Right lobe of liver (tissue), 6 donors: ENCODE results near the gene ADSS1. TPM values are rescaled to one million over a fixed set of nuclear protein-coding genes. Genes with fewer than 3 reads are reported as not detected.

ENCODE experiments used
- ATAC-seq, 4 donors: fragments of 200-7000 bp; cut with Tn5 transposase; one replicate each; pipeline ENCODE4 v1.9.1; 2020; ENCODE audit warnings: mild to moderate bottlenecking in 4 of 4, moderate library complexity in 4 of 4
- DNase-seq, 3 donors: peaks; one replicate each; pipeline ENCODE4 v3.0.0-alpha.2; 2020
- H3K27ac ChIP-seq, 3 donors: fragments of 200-600 bp; one replicate each; pipeline ENCODE4 v1.8.0; 2022
- H3K27me3 ChIP-seq, 2 donors: fragments of 200-600 bp; one replicate each; pipeline ENCODE4 v1.8.0; 2022
- H3K36me3 ChIP-seq, 4 donors: fragments of 200-600 bp; sonication (generic) in 1 of 4; one replicate each; pipeline versions ENCODE4 v1.5.1 to v1.8.0; 2017 to 2022; ENCODE audit warnings: control low read depth in 1 of 4
- H3K4me1 ChIP-seq, 4 donors: fragments of 200-600 bp; sonication (generic) in 1 of 4; one replicate each; pipeline versions ENCODE4 v1.5.1 to v1.8.0; 2017 to 2022; ENCODE audit warnings: control low read depth in 1 of 4
- H3K4me3 ChIP-seq, 3 donors: fragments of 200-600 bp; one replicate each; pipeline ENCODE4 v1.8.0; 2022
- H3K9me3 ChIP-seq, 4 donors: fragments of 200-600 bp; sonication (generic) in 1 of 4; one replicate each; pipeline versions ENCODE4 v1.5.1 to v1.8.0; 2017 to 2022; ENCODE audit warnings: control low read depth in 1 of 4
- POLR2A ChIP-seq: fragments of 450-650 bp; IDR thresholded peaks from one replicate; pipeline ENCODE4 v1.6.1; 2017; ENCODE audit warnings: antibody characterized with exemption, mild to moderate bottlenecking
- WGBS: methylation state at CpG from one replicate; pipeline ENCODE4 v1.1.6; 2018; ENCODE audit warnings: low coverage, low lambda C conversion rate; ENCODE audit not compliant: insufficient coverage; ENCODE audit errors: missing lambda C conversion rate; 5-methylcytosine and 5-hydroxymethylcytosine counted together
- intact Hi-C, 2 donors: fragments of 100-400 bp; cut with DNase I; formaldehyde crosslinking; loops; one replicate each; pipeline versions ENCODE4 v1.11.2 to v1.14.1; 2022
- total RNA-seq, 6 experiments: library from RNA; depleted of rRNA in 2 of 6; stranded (reverse); fragments of >200 nt in 2 of 6; fragmentation: NEBNext Ultra II Directional in 3 of 6; extraction: Animal tissue kit (Norgen Biotek cat#: 25700) in 3 of 6; gene quantifications; one replicate each; pipeline versions ENCODE4 v1.1.0 to v1.2.4, GENCODE V29; 2016 to 2023
- TF ChIP-seq, protein P1 (sequence below), 4 donors: fragments of 200-600 bp in 3 of 4; fragments of 450-650 bp in 1 of 4; IDR thresholded peaks; one replicate each; pipeline versions ENCODE4 v1.5.1 to v1.8.0; 2016 to 2022; ENCODE audit warnings: antibody characterized with exemption in 4 of 4, mild to moderate bottlenecking in 2 of 4
- donor health status: DM: no; HTN: yes; CAD: no.
- donor health status: DM: no; HTN: no; CAD: no.
- donor health status: DM: no; HTN: no; CAD: no.
- donor health status: DM: no; HTN: yes; CAD: no.
- donor health status: DM: no; HTN: yes; CAD: no.

ADSS1 gene
- total RNA-seq, 6 experiments from 2014 or later, result 8.1 to 50.5 (median 36.8) TPM

DNA sequence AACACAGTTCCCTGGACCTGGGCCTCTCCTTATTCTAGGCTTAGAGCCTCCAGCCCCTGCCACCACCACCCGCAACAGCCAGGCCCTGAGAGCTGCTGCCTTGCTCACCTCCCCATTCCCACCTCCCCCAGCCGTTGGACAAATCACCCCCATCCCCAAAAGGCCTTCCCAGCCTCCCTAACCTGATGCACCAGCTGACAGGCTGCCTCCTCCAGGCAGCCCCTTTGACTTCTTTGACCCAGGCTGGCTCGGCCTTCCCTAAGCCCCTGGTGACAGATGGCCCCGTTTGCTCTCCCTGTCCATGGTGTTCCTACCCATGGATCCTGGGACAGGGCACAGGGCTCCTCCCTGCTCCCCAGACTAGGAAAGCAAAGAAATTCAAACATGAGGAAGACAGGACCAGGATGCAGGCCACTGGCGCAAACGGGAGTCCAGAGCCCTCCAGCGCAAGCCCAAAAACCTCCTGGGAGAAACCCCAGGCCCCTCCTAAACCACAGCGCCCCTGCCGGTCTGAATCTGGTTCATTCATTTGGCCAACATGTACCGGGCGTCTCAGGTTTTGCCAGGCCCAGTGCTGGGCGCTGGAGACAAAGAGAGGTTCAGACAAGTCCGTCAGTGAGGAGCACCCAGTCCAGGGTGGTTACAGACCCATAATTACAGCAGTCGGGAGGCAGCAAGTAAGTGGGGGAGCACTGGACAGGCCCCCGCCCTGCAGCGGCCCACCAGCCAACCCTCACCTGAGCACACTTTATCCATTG is 69.1 kb downstream of the ADSS1 start:
- WGBS, result 63% methylated on average over 11 of the region's 16 CpGs
- Histone ChIP-seq H3K4me1 (peaks cover 0 to 69% (median 36%) of the 10 kb centered on the region in 4 donors), H3K9me3 (no peaks in the 10 kb centered on the region), H3K4me3 (peak overlapping the region in 1 of 3 donors; percentile 69), H3K27me3 (no peaks in the 10 kb centered on the region), H3K36me3 (peaks cover 0 to 3% (median 0%) of the 10 kb centered on the region in 4 donors), H3K27ac (peak overlapping the region in 2 of 3 donors; percentile 64 to 67)
- TF ChIP-seq POLR2A, result no peak
- TF ChIP-seq, protein P1, sequence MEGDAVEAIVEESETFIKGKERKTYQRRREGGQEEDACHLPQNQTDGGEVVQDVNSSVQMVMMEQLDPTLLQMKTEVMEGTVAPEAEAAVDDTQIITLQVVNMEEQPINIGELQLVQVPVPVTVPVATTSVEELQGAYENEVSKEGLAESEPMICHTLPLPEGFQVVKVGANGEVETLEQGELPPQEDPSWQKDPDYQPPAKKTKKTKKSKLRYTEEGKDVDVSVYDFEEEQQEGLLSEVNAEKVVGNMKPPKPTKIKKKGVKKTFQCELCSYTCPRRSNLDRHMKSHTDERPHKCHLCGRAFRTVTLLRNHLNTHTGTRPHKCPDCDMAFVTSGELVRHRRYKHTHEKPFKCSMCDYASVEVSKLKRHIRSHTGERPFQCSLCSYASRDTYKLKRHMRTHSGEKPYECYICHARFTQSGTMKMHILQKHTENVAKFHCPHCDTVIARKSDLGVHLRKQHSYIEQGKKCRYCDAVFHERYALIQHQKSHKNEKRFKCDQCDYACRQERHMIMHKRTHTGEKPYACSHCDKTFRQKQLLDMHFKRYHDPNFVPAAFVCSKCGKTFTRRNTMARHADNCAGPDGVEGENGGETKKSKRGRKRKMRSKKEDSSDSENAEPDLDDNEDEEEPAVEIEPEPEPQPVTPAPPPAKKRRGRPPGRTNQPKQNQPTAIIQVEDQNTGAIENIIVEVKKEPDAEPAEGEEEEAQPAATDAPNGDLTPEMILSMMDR (IDR thresholded peaks at IDR 0.05), result peak in 1 of 4 donors; percentile 13
- ATAC-seq (no peak), DNase-seq (no peak)
- intact Hi-C loops, result no loop called here

DNA sequence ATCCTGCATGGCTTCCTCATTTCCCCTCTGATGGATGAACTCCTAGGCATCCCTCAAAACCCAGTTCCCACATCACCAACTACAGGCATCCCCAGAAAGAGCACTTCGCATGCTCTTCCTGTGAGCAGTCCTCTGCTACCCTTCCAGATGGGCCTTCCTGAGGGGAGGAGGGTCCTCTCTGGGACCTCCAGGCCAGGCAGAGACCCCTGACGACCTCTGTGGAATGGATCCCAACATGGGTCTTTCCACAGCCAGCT is 69.6 kb downstream of the ADSS1 start:
- H3K9me3 ChIP-seq, result no peaks in the 10 kb centered on the region
- DNase-seq (no peak), ATAC-seq (no peak)
- H3K4me1 ChIP-seq, result peaks cover 0 to 64% (median 33%) of the 10 kb centered on the region in 4 donors
- peaks cover 0 to 3% (median 0%) of the 10 kb centered on the region in 4 donors for H3K36me3 ChIP-seq
- intact Hi-C loops, result no loop called here
- H3K27ac ChIP-seq, result peak overlapping the region in 2 of 3 donors; percentile 53 to 68
- H3K27me3 ChIP-seq, result no peaks in the 10 kb centered on the region
- H3K4me3 ChIP-seq, result peak overlapping the region; percentile 69 to 88 (median 82)
- TF ChIP-seq POLR2A, result no peak
- TF ChIP-seq, protein P1 (IDR thresholded peaks at IDR 0.05), result no peak
- WGBS, result 50% methylated on average over 1 of the region's 2 CpGs

DNA sequence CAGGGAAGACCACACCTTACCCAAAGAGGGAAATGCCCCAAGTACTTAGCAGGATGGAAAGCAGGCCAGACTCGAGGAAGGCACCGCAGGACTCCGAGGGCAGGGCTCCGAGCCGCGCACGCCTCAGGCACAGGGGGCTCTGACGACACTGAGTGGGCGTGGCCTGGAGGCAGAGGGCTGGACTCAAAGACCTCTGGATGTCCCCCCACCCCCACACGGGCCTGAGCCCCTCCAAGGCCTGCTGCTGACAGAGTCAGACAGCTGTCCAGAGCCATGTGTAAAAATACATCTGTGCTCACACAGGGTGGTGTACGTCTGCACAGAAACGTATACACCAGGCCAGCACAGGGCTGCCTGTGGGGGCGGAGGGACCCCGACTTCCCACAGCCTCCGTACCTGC is 70.1 kb downstream of the ADSS1 start:
- intact Hi-C loops, result no loop called here
- DNase-seq (peak in 2 of 3 donors; percentile 70 to 73), ATAC-seq (peak in 3 of 4 donors; percentile 3 to 40 (median 31))
- Histone ChIP-seq H3K27me3 (no peaks in the 10 kb centered on the region), H3K4me3 (peak overlapping the region; percentile 69 to 88 (median 82)), H3K36me3 (peaks cover 0 to 3% (median 0%) of the 10 kb centered on the region in 4 donors), H3K4me1 (peaks cover 0 to 60% (median 31%) of the 10 kb centered on the region in 4 donors), H3K27ac (peak overlapping the region in 2 of 3 donors; percentile 53 to 68), H3K9me3 (no peaks in the 10 kb centered on the region)
- TF ChIP-seq, protein P1 (IDR thresholded peaks at IDR 0.05), result no peak
- no peak for TF ChIP-seq POLR2A
- 3% methylated on average over 7 of the region's 15 CpGs for WGBS

DNA sequence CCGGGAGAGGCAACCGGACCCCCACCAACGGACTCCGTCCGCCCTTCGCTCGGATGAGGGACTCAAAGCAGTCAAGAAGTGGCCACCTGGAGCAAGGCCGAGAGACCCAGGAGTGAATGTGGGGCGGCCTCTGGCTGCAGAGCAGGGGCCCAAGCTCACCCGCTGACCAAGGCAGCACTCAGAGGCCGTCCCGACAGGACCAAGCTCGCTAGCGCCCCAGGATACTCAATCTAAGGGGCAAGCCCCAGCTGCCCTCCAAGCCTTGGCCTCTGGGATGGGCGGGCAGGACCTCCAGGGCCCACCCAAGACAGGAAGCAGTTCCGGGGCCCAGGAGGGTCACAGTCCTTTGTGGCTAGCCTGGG is 70.6 kb downstream of the ADSS1 start:
- peak in 3 of 4 donors; percentile 8 to 25 (median 13) for ATAC-seq
- TF ChIP-seq, protein P1 (IDR thresholded peaks at IDR 0.05), result no peak
- TF ChIP-seq POLR2A, result no peak
- Histone ChIP-seq H3K4me3 (peak overlapping the region; percentile 69 to 88 (median 82)), H3K4me1 (peaks cover 0 to 55% (median 28%) of the 10 kb centered on the region in 4 donors), H3K9me3 (no peaks in the 10 kb centered on the region), H3K27me3 (no peaks in the 10 kb centered on the region), H3K27ac (peak overlapping the region; percentile 53 to 73 (median 68)), H3K36me3 (peaks cover 0 to 3% (median 0%) of the 10 kb centered on the region in 4 donors)
- intact Hi-C loops, result no loop called here
- 0% methylated on average over 8 of the region's 16 CpGs for WGBS
- DNase-seq, result peak in 1 of 3 donors; percentile 74
